Measurements from ENCODE around the gene CCDC12. TPM values are rescaled to one million over a fixed set of nuclear protein-coding genes. Genes with fewer than 3 reads are reported as not detected.
A peak's percentile ranks its signal among the peaks of the same experiment; 100 is the strongest.

CCDC12 gene
- total RNA-seq, 1 donor from 2014 or later = 17.9 TPM

- H3K27ac ChIP-seq = no peak overlapping the region
- H3K4me3 ChIP-seq = no peak overlapping the region
- no peak overlapping the region for H3K4me3 Mint-ChIP-seq
- H3K9ac ChIP-seq = no peak overlapping the region
- no peak overlapping the region for H2AFZ ChIP-seq (replicated peaks)
- DNase-seq (ENCODE audit: low spot score) = no peak
- peaks cover 37% of the 10 kb centered on the region for H3K27me3 ChIP-seq
- peaks cover 6% of the 10 kb centered on the region for H3K4me1 ChIP-seq
- no peak overlapping the region for H3K4me2 ChIP-seq
- H3K36me3 Mint-ChIP-seq = no peaks in the 10 kb centered on the region
- H3F3A ChIP-seq (ENCODE audit: low read depth) = no peaks in the 10 kb centered on the region
- H3K79me2 ChIP-seq (ENCODE audit: low read depth) = no peaks in the 10 kb centered on the region
- H3K36me3 ChIP-seq = no peaks in the 10 kb centered on the region
- no peaks in the 10 kb centered on the region for H3K9me3 ChIP-seq (ENCODE audit: low read depth)
- no peaks in the 10 kb centered on the region for H4K20me1 ChIP-seq (ENCODE audit: low read depth)
- no peaks in the 10 kb centered on the region for H3K9me3 Mint-ChIP-seq
- H3K27ac Mint-ChIP-seq = no peak overlapping the region
- TF ChIP-seq EZH2phosphoT487 (IDR thresholded peaks at IDR 0.05) = no peak
- TF ChIP-seq, protein P1, sequence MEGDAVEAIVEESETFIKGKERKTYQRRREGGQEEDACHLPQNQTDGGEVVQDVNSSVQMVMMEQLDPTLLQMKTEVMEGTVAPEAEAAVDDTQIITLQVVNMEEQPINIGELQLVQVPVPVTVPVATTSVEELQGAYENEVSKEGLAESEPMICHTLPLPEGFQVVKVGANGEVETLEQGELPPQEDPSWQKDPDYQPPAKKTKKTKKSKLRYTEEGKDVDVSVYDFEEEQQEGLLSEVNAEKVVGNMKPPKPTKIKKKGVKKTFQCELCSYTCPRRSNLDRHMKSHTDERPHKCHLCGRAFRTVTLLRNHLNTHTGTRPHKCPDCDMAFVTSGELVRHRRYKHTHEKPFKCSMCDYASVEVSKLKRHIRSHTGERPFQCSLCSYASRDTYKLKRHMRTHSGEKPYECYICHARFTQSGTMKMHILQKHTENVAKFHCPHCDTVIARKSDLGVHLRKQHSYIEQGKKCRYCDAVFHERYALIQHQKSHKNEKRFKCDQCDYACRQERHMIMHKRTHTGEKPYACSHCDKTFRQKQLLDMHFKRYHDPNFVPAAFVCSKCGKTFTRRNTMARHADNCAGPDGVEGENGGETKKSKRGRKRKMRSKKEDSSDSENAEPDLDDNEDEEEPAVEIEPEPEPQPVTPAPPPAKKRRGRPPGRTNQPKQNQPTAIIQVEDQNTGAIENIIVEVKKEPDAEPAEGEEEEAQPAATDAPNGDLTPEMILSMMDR (IDR thresholded peaks at IDR 0.05) = no peak
- TF ChIP-seq EZH2 (IDR thresholded peaks at IDR 0.05) = no peak
- H3K27me3 Mint-ChIP-seq (ENCODE audit: insufficient read depth, low read depth) = peaks cover 17% of the 10 kb centered on the region
- no peaks in the 10 kb centered on the region for H3K4me1 Mint-ChIP-seq
Observed at GRCh38 chr3:46901061-46901460, 75.5 kb downstream of the CCDC12 start.

DNA sequence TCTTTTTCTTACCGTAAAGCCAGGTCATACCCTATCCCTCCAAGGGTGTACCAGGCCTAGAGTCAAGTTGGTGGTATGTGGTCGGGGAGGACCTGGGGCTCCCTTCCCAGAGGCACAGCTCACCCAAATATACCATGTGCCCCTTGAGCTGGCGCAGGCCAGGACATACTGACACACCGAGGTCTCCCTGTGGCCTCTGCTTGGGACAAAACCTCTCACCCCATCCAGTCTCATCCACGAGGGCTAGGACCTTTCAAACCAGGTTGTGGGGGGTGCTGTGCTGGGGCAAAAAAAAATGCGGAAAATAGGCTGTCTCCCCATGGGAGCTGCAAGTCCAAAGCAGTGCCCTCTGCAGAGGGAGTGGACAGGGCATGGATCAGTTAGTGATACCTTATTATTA, 76.2 kb downstream of the CCDC12 start:
- H3K9me3 ChIP-seq (ENCODE audit: low read depth) = no peaks in the 10 kb centered on the region
- no peaks in the 10 kb centered on the region for H4K20me1 ChIP-seq (ENCODE audit: low read depth)
- H3K27me3 Mint-ChIP-seq (ENCODE audit: insufficient read depth, low read depth) = peaks cover 17% of the 10 kb centered on the region
- H3F3A ChIP-seq (ENCODE audit: low read depth) = no peaks in the 10 kb centered on the region
- H3K4me2 ChIP-seq = no peak overlapping the region
- no peaks in the 10 kb centered on the region for H3K36me3 Mint-ChIP-seq
- TF ChIP-seq, protein P1 (IDR thresholded peaks at IDR 0.05) = no peak
- TF ChIP-seq EZH2 (IDR thresholded peaks at IDR 0.05) (no peak), EZH2phosphoT487 (IDR thresholded peaks at IDR 0.05) (no peak)
- H3K4me3 ChIP-seq = no peak overlapping the region
- no peaks in the 10 kb centered on the region for H3K9me3 Mint-ChIP-seq
- DNase-seq (ENCODE audit: low spot score) = no peak
- no peaks in the 10 kb centered on the region for H3K36me3 ChIP-seq
- no peak overlapping the region for H3K9ac ChIP-seq
- no peak overlapping the region for H3K27ac ChIP-seq
- no peaks in the 10 kb centered on the region for H3K4me1 Mint-ChIP-seq
- no peak overlapping the region for H2AFZ ChIP-seq (replicated peaks)
- H3K4me1 ChIP-seq = peaks cover 6% of the 10 kb centered on the region
- no peaks in the 10 kb centered on the region for H3K79me2 ChIP-seq (ENCODE audit: low read depth)
- no peak overlapping the region for H3K4me3 Mint-ChIP-seq
- peaks cover 37% of the 10 kb centered on the region for H3K27me3 ChIP-seq
- peak overlapping the region; percentile 63 for H3K27ac Mint-ChIP-seq

DNA sequence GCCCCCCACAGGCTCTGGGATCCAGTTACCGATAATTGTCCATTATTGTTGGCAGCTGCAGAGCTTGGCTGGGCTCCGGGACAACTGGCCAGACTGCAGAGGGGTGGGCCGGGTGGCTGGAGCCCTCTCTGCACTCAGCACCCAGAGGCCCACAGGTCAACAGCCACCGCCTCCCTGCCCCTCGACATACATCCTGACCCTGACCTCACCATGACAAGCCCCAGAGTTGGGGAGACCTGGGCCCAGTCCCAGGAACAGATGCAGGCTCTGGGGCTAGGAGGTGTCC, 76.6 kb downstream of the CCDC12 start:
- H3K27ac Mint-ChIP-seq = no peak overlapping the region
- H3K4me1 ChIP-seq = peaks cover 6% of the 10 kb centered on the region
- no peak overlapping the region for H2AFZ ChIP-seq (replicated peaks)
- H3K4me3 Mint-ChIP-seq = no peak overlapping the region
- no peak overlapping the region for H3K9ac ChIP-seq
- no peak for TF ChIP-seq EZH2 (IDR thresholded peaks at IDR 0.05)
- TF ChIP-seq EZH2phosphoT487 (IDR thresholded peaks at IDR 0.05) = no peak
- TF ChIP-seq, protein P1 (IDR thresholded peaks at IDR 0.05) = no peak
- H3K36me3 Mint-ChIP-seq = no peaks in the 10 kb centered on the region
- H3K79me2 ChIP-seq (ENCODE audit: low read depth) = no peaks in the 10 kb centered on the region
- no peak overlapping the region for H3K27ac ChIP-seq
- no peaks in the 10 kb centered on the region for H3F3A ChIP-seq (ENCODE audit: low read depth)
- peaks cover 17% of the 10 kb centered on the region for H3K27me3 Mint-ChIP-seq (ENCODE audit: insufficient read depth, low read depth)
- no peaks in the 10 kb centered on the region for H3K36me3 ChIP-seq
- H3K9me3 ChIP-seq (ENCODE audit: low read depth) = no peaks in the 10 kb centered on the region
- no peak for DNase-seq (ENCODE audit: low spot score)
- H3K4me2 ChIP-seq = no peak overlapping the region
- no peak overlapping the region for H3K4me3 ChIP-seq
- H3K9me3 Mint-ChIP-seq = no peaks in the 10 kb centered on the region
- H4K20me1 ChIP-seq (ENCODE audit: low read depth) = no peaks in the 10 kb centered on the region
- H3K27me3 ChIP-seq = peaks cover 37% of the 10 kb centered on the region
- no peaks in the 10 kb centered on the region for H3K4me1 Mint-ChIP-seq
